GM21390 (cell line): ENCODE results near the gene TRAPPC8.
"Not testable (repeated sequence)": the region's sequence is repeated elsewhere in the genome, so short reads cannot be mapped to it uniquely, and the experiment has no call there.

ENCODE experiments used
- ATAC-seq: cut with Tn5 transposase; IDR thresholded peaks from one replicate; pipeline ENCODE4 v1.9.1; 2021; ENCODE audit not compliant: unreplicated experiment

The TRAPPC8 gene

GRCh38 chr18:31943878-31944816 is 1.2 kb upstream of the TRAPPC8 start:
- no peak for ATAC-seq

DNA sequence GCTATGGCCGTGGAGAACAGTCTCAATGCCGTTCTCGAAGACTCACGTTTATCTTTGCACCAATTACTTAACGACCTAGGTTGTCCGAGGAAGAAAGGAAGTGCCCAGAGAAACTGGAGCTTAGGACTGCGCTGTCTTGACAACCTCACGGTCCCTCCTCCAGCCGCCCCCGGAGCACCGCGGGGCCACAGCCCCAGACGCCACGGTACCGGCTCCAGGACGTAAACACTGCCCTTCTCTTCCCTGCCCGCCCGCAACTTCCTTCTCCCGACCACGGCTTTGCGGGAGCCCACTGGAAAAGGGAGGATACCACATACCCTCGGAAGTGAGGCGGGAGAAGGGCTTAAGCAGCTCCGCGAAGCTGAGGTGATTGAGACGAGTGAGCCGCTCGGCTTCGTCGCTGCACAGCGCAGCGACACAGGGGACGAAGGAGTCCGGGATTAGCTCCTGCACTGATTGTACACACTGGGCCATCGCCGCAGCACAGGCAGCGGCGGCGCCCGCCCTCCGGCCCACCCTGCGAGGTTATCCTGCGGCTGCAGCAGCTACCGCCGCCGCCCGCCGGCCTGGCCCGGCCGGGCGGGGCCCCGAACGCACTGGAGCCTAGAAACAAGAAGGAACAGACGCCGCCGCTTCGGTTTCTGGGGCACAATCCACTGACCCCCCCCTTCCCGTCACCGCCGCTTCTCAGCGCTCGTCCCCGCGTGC is 483 bp downstream of the TRAPPC8 start:
- ATAC-seq = peak; percentile 39

DNA sequence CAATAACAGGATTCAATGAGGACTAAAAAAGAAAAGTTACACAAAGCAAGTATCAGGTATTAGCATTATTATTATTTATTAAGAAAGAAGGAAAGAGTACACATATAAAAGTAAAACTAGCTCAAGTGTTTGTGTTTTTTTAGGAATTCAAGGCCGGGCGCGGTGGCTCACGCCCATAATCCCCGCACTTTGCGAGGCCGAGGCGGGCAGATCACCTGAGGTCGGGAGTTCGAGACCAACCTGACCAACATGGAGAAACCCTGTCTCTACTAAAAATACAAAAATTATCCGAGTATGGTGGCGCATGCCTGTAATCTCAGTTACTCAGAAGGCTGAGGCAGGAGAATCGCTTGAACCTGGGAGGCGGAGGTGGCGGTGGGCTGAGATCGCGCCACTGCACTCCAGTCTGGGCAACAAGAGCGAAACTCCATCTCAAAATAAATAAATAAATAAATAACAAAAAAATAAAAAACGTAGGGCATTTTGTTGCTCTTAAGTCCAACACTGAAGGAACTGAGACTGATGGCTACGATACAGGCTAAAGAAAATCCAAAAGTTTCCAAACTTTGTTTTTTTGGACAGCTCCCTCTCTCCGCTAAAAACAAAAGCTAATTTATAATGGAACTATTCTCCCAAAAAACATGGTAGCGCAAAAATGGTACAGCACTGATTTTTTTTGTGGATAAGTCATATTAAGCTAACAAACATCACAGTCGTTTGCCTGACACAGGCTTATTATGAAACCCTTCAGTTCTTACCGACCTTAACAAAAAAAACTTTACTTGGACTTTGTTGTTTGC is 1.7 kb downstream of the TRAPPC8 start:
- ATAC-seq = no peak

- not testable (repeated sequence) for ATAC-seq
Observed at GRCh38 chr18:31934773-31935172, 8.2 kb downstream of the TRAPPC8 start.

DNA sequence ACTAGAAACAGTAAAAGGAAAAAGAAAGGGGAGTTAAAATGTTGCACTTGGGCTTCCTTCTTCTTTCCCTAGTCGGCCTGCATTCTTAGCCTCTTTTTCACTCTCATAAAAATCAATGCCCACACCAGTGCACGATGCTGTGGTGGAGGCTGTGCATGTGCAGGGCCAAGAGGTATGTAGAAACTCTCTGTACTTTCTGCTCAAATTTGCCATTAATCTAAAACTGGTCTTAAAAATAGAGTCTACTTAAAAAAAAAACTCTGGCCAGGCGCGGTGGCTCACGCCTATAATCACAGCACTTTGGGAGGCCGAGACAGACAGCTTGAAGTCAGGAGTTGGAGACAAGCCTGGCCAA is 11.1 kb downstream of the TRAPPC8 start:
- ATAC-seq = no peak

DNA sequence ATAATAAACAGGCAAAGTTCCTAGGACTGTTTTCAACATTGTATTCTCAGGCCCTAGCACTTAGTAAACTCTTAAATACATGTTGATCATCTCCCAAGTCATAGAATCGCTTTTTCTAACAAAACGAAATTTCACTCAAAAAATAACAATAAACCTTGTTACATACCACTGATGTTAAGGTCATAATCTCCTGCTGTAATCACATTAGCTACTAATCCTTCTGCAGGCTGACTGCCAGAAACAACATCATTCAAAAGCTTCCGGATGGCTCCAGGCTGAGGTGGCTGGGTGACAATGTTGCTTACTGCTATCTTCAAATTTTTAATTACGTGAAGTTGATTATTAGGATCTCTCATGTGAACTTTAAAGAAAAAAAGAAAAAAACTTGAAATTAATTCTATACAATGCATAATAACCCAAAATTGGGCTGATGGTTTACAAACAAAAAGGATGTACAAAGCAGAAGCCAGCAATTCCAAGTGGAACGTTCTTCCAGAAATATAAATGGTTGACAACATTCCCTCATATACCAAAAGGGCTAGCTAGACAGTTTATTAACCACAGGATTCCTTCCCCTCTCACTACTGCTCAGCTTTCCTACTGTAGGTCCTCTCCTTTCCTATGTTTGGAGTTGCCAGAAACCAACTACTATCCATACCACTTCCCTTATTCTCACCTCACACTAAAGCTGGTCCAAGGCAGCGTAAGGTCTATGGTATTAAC is 11.6 kb downstream of the TRAPPC8 start:
- no peak for ATAC-seq

DNA sequence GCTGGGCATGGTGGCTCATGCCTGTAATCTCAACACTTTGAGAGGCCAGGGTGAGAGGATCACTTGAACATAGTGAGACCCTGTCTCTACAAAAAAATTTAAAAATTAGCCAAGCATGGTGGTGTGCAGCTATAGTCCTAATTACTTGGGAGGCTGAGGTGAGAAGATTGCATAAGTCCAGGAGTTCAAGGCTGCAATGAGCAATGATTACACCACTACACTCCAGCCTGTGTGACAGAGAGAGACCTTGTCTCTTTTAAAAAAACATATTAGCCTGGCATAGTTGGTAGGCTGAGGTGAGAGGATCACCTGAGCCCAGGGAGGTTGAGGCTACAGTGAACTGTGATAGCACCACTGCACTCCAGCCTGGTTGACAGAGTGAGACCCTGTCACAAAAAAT is 13.7 kb downstream of the TRAPPC8 start:
- no peak for ATAC-seq

GRCh38 chr18:31926988-31927387 is 15.9 kb downstream of the TRAPPC8 start:
- not testable (repeated sequence) for ATAC-seq

DNA sequence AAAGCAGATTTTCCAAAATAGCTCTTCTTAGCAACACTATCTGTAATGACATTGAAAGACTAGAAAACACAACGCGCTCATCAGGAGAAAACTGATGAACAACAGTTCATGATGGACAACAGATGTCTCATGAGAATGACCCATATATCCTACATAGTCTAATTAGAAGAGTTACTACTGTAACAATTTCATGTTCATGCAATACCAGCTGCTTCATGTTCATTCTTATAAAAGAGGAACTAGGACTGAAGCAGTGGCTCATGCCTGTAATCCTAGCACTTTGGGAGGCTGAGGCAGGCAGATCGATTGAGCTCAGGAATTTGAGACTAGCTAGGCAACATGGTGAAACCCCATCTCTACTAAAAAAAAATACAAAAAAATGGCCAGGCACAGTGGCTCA is 22.7 kb downstream of the TRAPPC8 start:
- no peak for ATAC-seq

DNA sequence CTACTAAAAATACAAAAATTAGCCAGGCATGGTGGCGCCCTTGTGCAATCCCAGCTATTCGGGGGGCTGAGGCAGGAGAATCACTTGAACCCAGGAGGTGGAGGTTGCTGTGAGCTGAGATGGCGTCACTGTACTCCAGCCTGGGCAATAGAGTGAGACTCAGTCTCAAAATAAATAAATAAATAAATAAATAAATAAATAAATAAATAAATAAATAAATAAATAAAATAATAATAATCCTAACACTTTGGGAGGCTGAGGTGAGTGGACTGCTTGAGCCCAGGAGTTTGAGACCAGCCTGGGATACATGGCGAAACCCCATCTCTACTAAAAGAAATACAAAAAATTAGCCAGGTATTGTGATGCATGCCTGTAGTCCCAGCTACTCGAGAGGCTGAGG is 23.6 kb downstream of the TRAPPC8 start:
- ATAC-seq = not testable (repeated sequence)

- no peak for ATAC-seq
Observed at GRCh38 chr18:31918733-31919132, 24.2 kb downstream of the TRAPPC8 start.

DNA sequence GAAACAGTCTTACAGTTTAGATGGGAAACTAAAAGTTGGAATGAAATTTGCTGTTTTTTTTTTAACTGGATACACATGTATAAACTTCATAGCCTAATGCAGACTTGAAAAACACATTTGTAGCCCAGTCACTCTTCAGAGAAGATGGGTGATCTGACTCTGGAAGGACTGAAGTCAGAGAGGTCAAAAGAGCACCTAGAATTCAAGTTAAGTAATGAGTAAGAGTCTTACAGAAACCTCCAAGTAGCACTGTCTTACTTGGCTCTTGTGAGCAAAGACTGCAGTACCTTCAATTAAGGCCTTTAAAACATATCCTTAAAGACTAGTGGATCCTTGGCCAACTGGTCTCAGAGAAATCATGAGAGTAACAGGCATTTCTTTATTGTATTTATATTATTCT is 41.9 kb downstream of the TRAPPC8 start:
- no peak for ATAC-seq

DNA sequence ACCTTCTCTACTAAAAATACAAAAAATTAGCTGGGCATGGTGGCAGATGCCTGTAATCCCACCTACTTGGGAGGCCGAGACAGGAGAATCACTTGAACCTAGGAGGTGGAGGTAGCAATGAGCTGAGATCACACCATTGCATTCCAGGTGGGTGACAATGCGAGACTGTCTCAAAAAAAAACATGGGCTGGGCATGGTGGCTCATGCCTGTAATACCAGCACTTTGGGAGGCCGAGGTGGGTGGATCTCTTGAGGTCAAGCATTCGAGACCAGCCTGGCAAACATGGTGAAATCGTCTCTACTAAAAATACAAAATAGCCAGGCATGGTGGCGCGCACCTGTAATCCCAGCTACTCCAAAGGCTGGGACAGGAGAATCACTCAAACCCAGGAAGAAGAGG is 43.2 kb downstream of the TRAPPC8 start:
- ATAC-seq = not testable (repeated sequence)

- ATAC-seq = no peak
Observed at GRCh38 chr18:31892936-31893335, 50.0 kb downstream of the TRAPPC8 start.

DNA sequence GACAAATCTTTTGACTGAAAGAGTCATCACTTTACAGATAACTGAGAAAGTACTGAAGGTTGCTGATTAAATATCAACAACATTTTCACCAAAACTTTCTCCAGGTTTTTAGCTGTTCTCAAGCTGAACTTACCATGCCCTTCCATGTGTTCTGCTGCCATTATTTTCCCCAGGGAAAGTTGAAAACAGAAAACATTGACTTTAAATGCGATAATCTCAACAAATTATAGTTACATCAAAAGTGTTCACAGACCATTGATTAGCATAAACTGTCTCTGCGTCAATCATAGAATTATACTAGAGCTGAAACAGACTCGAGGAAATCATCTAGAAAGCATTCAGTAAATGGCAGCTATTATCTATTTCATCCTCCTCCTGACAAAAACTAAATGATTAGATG is 51.4 kb downstream of the TRAPPC8 start:
- no peak for ATAC-seq

DNA sequence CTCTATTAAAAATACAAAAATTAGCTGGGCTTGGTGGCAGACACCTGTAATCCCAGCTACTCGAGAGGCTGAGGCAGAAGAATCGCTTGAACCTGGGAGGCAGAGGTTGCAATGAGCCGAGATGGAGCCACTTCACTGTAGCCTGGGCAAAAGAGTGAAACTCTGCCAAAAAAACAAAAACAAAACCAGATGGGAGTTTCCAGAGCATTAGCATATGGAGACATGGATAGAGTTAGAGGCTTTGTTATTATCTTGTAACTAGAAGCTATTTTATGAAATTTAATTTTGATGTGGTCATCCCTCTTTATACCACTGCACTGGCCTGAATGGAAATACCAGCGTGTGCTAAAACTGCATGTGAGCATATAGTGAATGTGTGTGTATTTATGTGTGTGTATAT is 58.9 kb downstream of the TRAPPC8 start:
- ATAC-seq = no peak

GRCh38 chr18:31880186-31880898 is 62.6 kb downstream of the TRAPPC8 start:
- no peak for ATAC-seq

DNA sequence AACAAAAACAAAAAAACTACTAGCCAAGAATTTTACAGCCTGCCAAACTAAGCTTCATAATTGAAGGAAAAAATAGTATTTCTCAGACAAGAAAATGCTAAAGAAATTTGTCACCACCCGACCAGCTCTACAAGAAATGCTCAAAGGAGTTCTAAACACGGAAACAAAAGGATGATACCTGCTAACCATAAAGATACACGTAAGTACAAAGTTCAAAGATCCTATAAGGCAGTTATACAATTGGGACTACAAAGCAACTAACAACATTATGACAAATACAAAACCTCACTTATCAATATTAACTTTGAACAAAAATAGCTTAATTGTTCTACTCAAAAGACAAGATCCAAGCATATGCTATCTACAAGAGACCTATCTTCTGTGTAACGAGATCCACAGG is 64.6 kb downstream of the TRAPPC8 start:
- no peak for ATAC-seq

- no peak for ATAC-seq
Observed at GRCh38 chr18:31877900-31878299, 65.0 kb downstream of the TRAPPC8 start.

GRCh38 chr18:31876707-31877106 is 66.2 kb downstream of the TRAPPC8 start:
- ATAC-seq = no peak
